HCT116 (cell line): ENCODE results near the gene FAM20B. TPM values are rescaled to one million over a fixed set of nuclear protein-coding genes. Genes with fewer than 3 reads are reported as not detected.

Experiments used
- ATAC-seq: fragments of 200-7000 bp; cut with Tn5 transposase; 2 replicates; pipeline ENCODE4 v1.9.1; 2020; ENCODE audit warnings: mild to moderate bottlenecking, moderate library complexity
- BruUV-seq: library from RNA; stranded (reverse); fragments of 400-500 nt; replicated peaks from 2 replicates; lab custom pipeline; 2021; lab: Mats Ljungman, UMichigan
- CTCF ChIA-PET: fragments of 300-600 bp; sonication (Branson Sonifier 250); formaldehyde crosslinking; loops from one replicate; lab custom pipeline; 2021; ENCODE audit warnings: antibody characterized with exemption; lab: Charles Lee
- POLR2A ChIA-PET: fragments of 300-600, 350-600 bp; sonication (Branson Sonifier 250); formaldehyde crosslinking; loops from one replicate; lab custom pipeline; 2021; ENCODE audit warnings: antibody characterized with exemption; lab: Charles Lee
- RAD21 ChIA-PET, 2 experiments: fragments of 300-600 bp; sonication (Branson Sonifier 250); formaldehyde crosslinking; loops; one replicate each; lab custom pipeline; 2023; ENCODE audit warnings: low total read pairs in 2 of 2; ENCODE audit not compliant: uncharacterized antibody in 2 of 2, unreplicated experiment in 2 of 2, low non-redundant PET in 1 of 2; lab: Charles Lee
- DNase-seq: peaks from one replicate; pipeline ENCODE4 v3.0.0-alpha.2; 2010; ENCODE audit warnings: low read depth, low spot score
- H2AFZ ChIP-seq: fragments of 200-600 bp; shearing (Covaris generic), sonication (generic); 2 replicates; pipeline ENCODE4 v1.6.1; 2017; ENCODE audit warnings: low read depth, mixed run types, mixed read lengths, antibody characterized with exemption, low read length; ENCODE audit not compliant: poor library complexity, severe bottlenecking
- H3K27ac ChIP-seq: 2 replicates; pipeline ENCODE4 v1.5.1; 2012; ENCODE audit warnings: low read depth, low read length
- H3K27me3 ChIP-seq: fragments of 200-600 bp; sonication (generic); 2 replicates; pipeline ENCODE4 v1.6.1; 2016; ENCODE audit warnings: mixed run types, low read length, mixed read lengths; ENCODE audit not compliant: insufficient read depth
- H3K36me3 ChIP-seq, 2 experiments: fragments of 200-500 bp in 1 of 2; fragments of 200-600 bp in 1 of 2; sonication (Bioruptor generic) in 1 of 2; sonication (generic) in 1 of 2; 2 replicates each; pipeline versions ENCODE4 v1.5.1 to v1.6.1; 2014 to 2016; ENCODE audit warnings: low read length in 2 of 2, inconsistent platforms in 1 of 2, mixed read lengths in 1 of 2, mixed run types in 1 of 2; ENCODE audit not compliant: insufficient read depth in 2 of 2, control insufficient read depth in 1 of 2
- H3K4me1 ChIP-seq, 2 experiments: fragments of 200-600 bp in 1 of 2; sonication (generic) in 1 of 2; 2 replicates each; pipeline versions ENCODE4 v1.5.1 to v1.6.1; 2012 to 2017; ENCODE audit warnings: low read length in 2 of 2, inconsistent platforms in 1 of 2, mild to moderate bottlenecking in 1 of 2, mixed read lengths in 1 of 2, mixed run types in 1 of 2, moderate library complexity in 1 of 2; ENCODE audit not compliant: insufficient read depth in 2 of 2, control insufficient read depth in 1 of 2
- H3K4me2 ChIP-seq: fragments of 200-600 bp; sonication (generic); 2 replicates; pipeline ENCODE4 v1.6.1; 2017; ENCODE audit warnings: mixed run types, low read length, mixed read lengths
- H3K4me3 ChIP-seq, 2 experiments: fragments of 200-600 bp in 1 of 2; sonication (generic) in 1 of 2; replicated peaks in 1 of 2; 2 replicates each; pipeline ENCODE4 v1.5.1; 2011 to 2016; ENCODE audit warnings: low read length in 2 of 2, control low read depth in 1 of 2, low read depth in 1 of 2, mild to moderate bottlenecking in 1 of 2, mixed read lengths in 1 of 2, mixed run types in 1 of 2
- H3K79me2 ChIP-seq: fragments of 200-600 bp; sonication (generic); 2 replicates; pipeline ENCODE4 v1.6.1; 2017; ENCODE audit warnings: mild to moderate bottlenecking, mixed run types, low read length, moderate library complexity, mixed read lengths; ENCODE audit not compliant: insufficient read depth
- H3K9ac ChIP-seq: fragments of 200-600 bp; sonication (generic); 2 replicates; pipeline ENCODE4 v1.6.1; 2016; ENCODE audit warnings: low read length, mixed read lengths
- H3K9me2 ChIP-seq: fragments of 200-600 bp; sonication (generic), shearing (Covaris generic); 2 replicates; pipeline ENCODE4 v1.6.1; 2017; ENCODE audit warnings: mixed run types, mild to moderate bottlenecking, moderate library complexity; ENCODE audit not compliant: insufficient read depth
- H3K9me3 ChIP-seq, 2 experiments: fragments of 200-500 bp in 1 of 2; fragments of 200-600 bp in 1 of 2; sonication (Bioruptor generic) in 1 of 2; sonication (generic) in 1 of 2; 2 replicates each; pipeline ENCODE4 v1.6.1; 2014 to 2017; ENCODE audit warnings: low read length in 2 of 2, mixed read lengths in 2 of 2, inconsistent platforms in 1 of 2, low read depth in 1 of 2, mild to moderate bottlenecking in 1 of 2, mixed run types in 1 of 2, moderate library complexity in 1 of 2; ENCODE audit not compliant: control insufficient read depth in 1 of 2, insufficient read depth in 1 of 2
- H4K20me1 ChIP-seq: fragments of 200-600 bp; sonication (generic), shearing (Covaris generic); 2 replicates; pipeline ENCODE4 v1.6.1; 2017; ENCODE audit warnings: mixed run types, mild to moderate bottlenecking, moderate library complexity; ENCODE audit not compliant: insufficient read depth
- ELF1 ChIP-seq: IDR thresholded peaks from 2 replicates; pipeline ENCODE4 v1.6.1; 2012; ENCODE audit warnings: low read depth, borderline replicate concordance
- JUND ChIP-seq: IDR thresholded peaks from 2 replicates; pipeline ENCODE4 v1.6.1; 2012
- ZNF274 ChIP-seq: fragments of 200-500 bp; sonication (Bioruptor generic); IDR thresholded peaks from 2 replicates; pipeline ENCODE4 v1.6.1; 2014; ENCODE audit warnings: mild to moderate bottlenecking, low read depth, low read length, inconsistent platforms
- intact Hi-C: fragments of 100-400 bp; cut with micrococcal nuclease; formaldehyde crosslinking; loops from 2 replicates; pipeline ENCODE4 v1.10.0; 2022
- total RNA-seq: library from RNA; stranded (reverse); gene quantifications from one replicate; pipeline ENCODE4 v1.2.1, GENCODE V29; 2021; ENCODE audit not compliant: unreplicated experiment
- TF ChIP-seq, protein P1 (sequence below), 3 experiments: fragments of 200-600 bp in 1 of 3; sonication (generic) in 1 of 3; IDR thresholded peaks in 2 of 3; conservative IDR thresholded peaks in 1 of 3; 2 replicates each; pipeline ENCODE4 v1.5.1; 2012 to 2017; ENCODE audit warnings: low read depth in 2 of 3, low read length in 2 of 3, antibody characterized with exemption in 1 of 3, borderline replicate concordance in 1 of 3, control low read depth in 1 of 3, mild to moderate bottlenecking in 1 of 3, mixed read lengths in 1 of 3, mixed run types in 1 of 3, moderate library complexity in 1 of 3; ENCODE audit not compliant: insufficient read depth in 1 of 3

The FAM20B gene
- total RNA-seq, 1 experiment from 2014 or later: 36.7 TPM

DNA sequence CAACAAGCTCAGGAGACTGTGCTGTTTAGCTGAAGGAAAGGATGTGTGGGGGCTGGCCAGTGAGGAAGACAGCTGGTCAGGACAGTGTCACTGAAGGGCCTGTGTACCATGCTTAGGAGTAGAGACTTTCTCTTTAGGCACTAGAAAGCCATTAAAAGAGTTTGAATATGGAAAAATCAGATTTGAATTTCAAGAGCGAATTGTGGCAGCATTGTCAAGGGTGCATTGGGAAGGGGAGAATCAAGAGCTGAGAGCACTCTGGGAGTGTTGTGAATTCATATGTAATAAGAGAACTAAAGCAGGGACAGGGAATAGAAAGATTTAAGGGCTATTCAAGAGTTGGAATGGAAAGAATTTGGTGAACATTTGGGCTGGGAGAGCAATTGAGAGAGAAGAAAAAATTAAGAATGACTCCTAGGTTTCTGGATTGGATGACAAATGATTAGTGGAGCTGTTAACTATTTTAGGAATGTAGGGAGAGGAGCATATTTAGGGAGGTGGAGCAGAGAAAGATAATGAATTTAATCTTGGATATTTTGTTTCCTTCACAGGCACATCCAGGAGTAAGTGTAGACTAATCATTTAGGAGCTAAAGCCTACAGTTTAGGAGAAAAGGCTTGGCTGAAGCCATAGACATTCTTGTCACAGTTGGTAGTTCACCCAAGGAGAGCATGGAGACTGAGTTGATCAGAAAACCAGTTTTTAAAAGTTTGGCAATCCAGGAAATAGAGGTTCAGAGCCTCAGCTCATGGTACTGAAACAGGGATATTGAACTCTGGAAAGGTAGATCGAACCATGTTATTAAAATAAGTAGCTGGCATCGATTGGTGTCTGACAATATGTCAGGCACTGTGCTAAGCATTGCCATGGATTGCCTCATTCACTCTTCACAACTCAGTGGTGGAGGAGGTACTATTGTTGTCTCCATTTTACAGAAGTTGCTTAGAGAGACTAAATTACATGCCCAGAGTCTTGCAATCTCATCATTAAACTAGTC is 33.1 kb downstream of the FAM20B start (continued):
- TF ChIP-seq, protein P1, sequence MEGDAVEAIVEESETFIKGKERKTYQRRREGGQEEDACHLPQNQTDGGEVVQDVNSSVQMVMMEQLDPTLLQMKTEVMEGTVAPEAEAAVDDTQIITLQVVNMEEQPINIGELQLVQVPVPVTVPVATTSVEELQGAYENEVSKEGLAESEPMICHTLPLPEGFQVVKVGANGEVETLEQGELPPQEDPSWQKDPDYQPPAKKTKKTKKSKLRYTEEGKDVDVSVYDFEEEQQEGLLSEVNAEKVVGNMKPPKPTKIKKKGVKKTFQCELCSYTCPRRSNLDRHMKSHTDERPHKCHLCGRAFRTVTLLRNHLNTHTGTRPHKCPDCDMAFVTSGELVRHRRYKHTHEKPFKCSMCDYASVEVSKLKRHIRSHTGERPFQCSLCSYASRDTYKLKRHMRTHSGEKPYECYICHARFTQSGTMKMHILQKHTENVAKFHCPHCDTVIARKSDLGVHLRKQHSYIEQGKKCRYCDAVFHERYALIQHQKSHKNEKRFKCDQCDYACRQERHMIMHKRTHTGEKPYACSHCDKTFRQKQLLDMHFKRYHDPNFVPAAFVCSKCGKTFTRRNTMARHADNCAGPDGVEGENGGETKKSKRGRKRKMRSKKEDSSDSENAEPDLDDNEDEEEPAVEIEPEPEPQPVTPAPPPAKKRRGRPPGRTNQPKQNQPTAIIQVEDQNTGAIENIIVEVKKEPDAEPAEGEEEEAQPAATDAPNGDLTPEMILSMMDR (IDR thresholded peaks at IDR 0.05 in 2 of 3, conservative IDR thresholded peaks at IDR 0.05 in 1 of 3; ENCODE audit: borderline replicate concordance in 1 of 3, insufficient read depth in 1 of 3, low read depth in 2 of 3, low read length in 2 of 3): no peak
- no peak for TF ChIP-seq ELF1
- TF ChIP-seq, all 23 proteins: peak for 0

- Histone ChIP-seq H3K9ac (no peak overlapping the region), H3K79me2 (no peaks in the 10 kb centered on the region), H3K27me3 (no peaks in the 10 kb centered on the region), H3K9me2 (no peaks in the 10 kb centered on the region), H4K20me1 (no peaks in the 10 kb centered on the region), H3K4me3 (no peak overlapping the region), H3K9me3 (no peaks in the 10 kb centered on the region; a peak in 1 of 4 replicates)
- DNase-seq (no peak), ATAC-seq (no peak)
- POLR2A ChIA-PET: no interaction called here
- intact Hi-C loops: no loop called here
- CTCF ChIA-PET: interaction anchor here (0.7 kb wide), 1 partner anchor 44 kb away, joined by 3 read pairs; no protein-coding TSS in a partner anchor
- TF ChIP-seq ZNF274 (no peak), JUND (no peak)
- TF ChIP-seq, all 23 proteins: peak for 0
- H3K4me2 ChIP-seq: no peak overlapping the region
- peaks cover 0 to 11% of the 10 kb centered on the region in 2 experiments; a peak in 1 of 4 replicates for H3K4me1 ChIP-seq
- BruUV-seq: no TSS peak
- H2AFZ ChIP-seq: no peak overlapping the region
- peaks cover 4 to 11% of the 10 kb centered on the region in 2 experiments; a peak in 2 of 4 replicates for H3K36me3 ChIP-seq
- RAD21 ChIA-PET: no interaction called here
- H3K27ac ChIP-seq: no peak overlapping the region
Measured at GRCh38 chr1:179061360-179062282, 35.9 kb downstream of the FAM20B start.
